K562 (cell line): ENCODE data around the gene CHML. TPM values are rescaled to one million over a fixed set of nuclear protein-coding genes. Genes with fewer than 3 reads are reported as not detected.

Experiments used
- ATAC-seq: fragments of 200-7000 bp; cut with Tn5 transposase; 3 replicates; pipeline ENCODE4 v1.9.1; 2020; ENCODE audit warnings: moderate library complexity
- Bru-seq: library from RNA; stranded (reverse); fragments of 400-500 nt; gene quantifications from one replicate; lab custom pipeline; 2021; lab: Mats Ljungman, UMichigan
- BruChase-seq, 2 experiments: library from RNA; stranded (reverse); fragments of 400-500 nt; gene quantifications; one replicate each; lab custom pipeline; 2021; lab: Mats Ljungman, UMichigan
- BruUV-seq: library from RNA; stranded (reverse); fragments of 400-500 nt; replicated peaks from 2 replicates; lab custom pipeline; 2021; lab: Mats Ljungman, UMichigan
- CTCF ChIA-PET: fragments of 300-600 bp; formaldehyde crosslinking; extraction: SDS; loops from one replicate; lab custom pipeline; 2021; ENCODE audit warnings: low intra/inter-chr PET ratio; lab: Yijun Ruan, JAX
- POLR2A ChIA-PET: fragments of 300-600, 350-650 bp; sonication (Branson Sonifier 250); formaldehyde crosslinking; extraction: SDS; loops from one replicate; lab custom pipeline; 2021; ENCODE audit warnings: antibody characterized with exemption, inconsistent platforms; lab: Yijun Ruan, JAX
- DNase-seq, 4 experiments: peaks; one replicate each; pipeline versions ENCODE4 v3.0.0 to v3.0.0-alpha.2; 2011 to 2018; ENCODE audit warnings: low spot score in 3 of 4, mixed read lengths in 3 of 4; ENCODE audit errors: extremely low read depth in 1 of 4
- FAIRE-seq: peaks from 2 replicates; lab custom pipeline; 2011; peaks lifted over from hg19 to GRCh38; lab: Jason Lieb, UNC
- H2AFZ ChIP-seq: 2 replicates; pipeline ENCODE4 v1.6.0; 2011; ENCODE audit warnings: low read depth, low read length, control low read depth, inconsistent platforms
- H3K27ac ChIP-seq: fragments of 200-600 bp; 3 replicates; pipeline ENCODE4 v1.8.0; 2011; ENCODE audit warnings: low read depth, mild to moderate bottlenecking, control low read depth, inconsistent platforms, low read length, moderate library complexity, mixed read lengths; ENCODE audit errors: extremely low read depth
- H3K27me3 ChIP-seq, 2 experiments: fragments of 300-600 bp in 1 of 2; 2 replicates in 1 of 2; 3 replicates in 1 of 2; pipeline versions ENCODE4 v1.6.0 to v1.8.0; 2011; ENCODE audit warnings: inconsistent platforms in 2 of 2, low read length in 2 of 2, mild to moderate bottlenecking in 1 of 2, mixed read lengths in 1 of 2, moderate library complexity in 1 of 2; ENCODE audit not compliant: control insufficient read depth in 2 of 2, insufficient read depth in 2 of 2
- H3K36me3 ChIP-seq: fragments of 300-600 bp; 3 replicates; pipeline ENCODE4 v1.8.0; 2011; ENCODE audit warnings: mild to moderate bottlenecking, low read length, inconsistent platforms; ENCODE audit not compliant: control insufficient read depth, insufficient read depth
- H3K4me1 ChIP-seq, 2 experiments: fragments of 200-600 bp in 1 of 2; replicated peaks in 1 of 2; 2 replicates in 1 of 2; 3 replicates in 1 of 2; pipeline versions ENCODE4 v1.5.1 to v1.8.0; 2011; ENCODE audit warnings: inconsistent platforms in 2 of 2, low read length in 2 of 2, mild to moderate bottlenecking in 1 of 2, mixed read lengths in 1 of 2, moderate library complexity in 1 of 2; ENCODE audit not compliant: control insufficient read depth in 2 of 2, insufficient read depth in 2 of 2
- H3K4me2 ChIP-seq: 2 replicates; pipeline ENCODE4 v1.6.1; 2011; ENCODE audit warnings: low read length, control low read depth, inconsistent platforms, mixed read lengths; ENCODE audit not compliant: insufficient read depth
- H3K4me3 ChIP-seq: fragments of 200-600 bp; sonication (generic), shearing (Covaris generic); 2 replicates; pipeline ENCODE4 v1.5.1; 2016; ENCODE audit warnings: control low read depth, inconsistent platforms
- H3K79me2 ChIP-seq: fragments of 200-600 bp; 3 replicates; pipeline ENCODE4 v1.8.0; 2011; ENCODE audit warnings: low read length, inconsistent platforms; ENCODE audit not compliant: control insufficient read depth, insufficient read depth
- H3K9ac ChIP-seq, 2 experiments: 2 replicates each; pipeline versions ENCODE4 v1.6.0 to v1.6.1; 2011; ENCODE audit warnings: low read depth in 2 of 2, low read length in 2 of 2, control low read depth in 1 of 2, inconsistent platforms in 1 of 2, mild to moderate bottlenecking in 1 of 2, mixed read lengths in 1 of 2; ENCODE audit not compliant: insufficient read depth in 1 of 2
- H3K9me1 ChIP-seq: one replicate; pipeline ENCODE4 v1.6.0; 2011; ENCODE audit warnings: inconsistent platforms, mild to moderate bottlenecking, low read length, moderate library complexity; ENCODE audit not compliant: control insufficient read depth, insufficient read depth
- H3K9me3 ChIP-seq: replicated peaks from 2 replicates; pipeline ENCODE4 v1.5.1; 2011; ENCODE audit warnings: low read depth, low read length, inconsistent platforms; ENCODE audit not compliant: control insufficient read depth, insufficient read depth
- H4K20me1 ChIP-seq: replicated peaks from 2 replicates; pipeline ENCODE4 v1.6.1; 2011; ENCODE audit warnings: low read length, inconsistent platforms, mixed read lengths; ENCODE audit not compliant: control insufficient read depth, insufficient read depth
- CBX5 ChIP-seq: IDR thresholded peaks from 2 replicates; pipeline ENCODE4 v1.6.1; 2014; ENCODE audit warnings: low read depth, borderline replicate concordance
- CREM ChIP-seq: IDR thresholded peaks from 2 replicates; pipeline ENCODE4 v1.6.1; 2014; ENCODE audit warnings: antibody characterized with exemption, low read depth
- CSDE1 ChIP-seq, 2 experiments: fragments of 450-650 bp; IDR thresholded peaks; 2 replicates each; pipeline ENCODE4 v1.6.1; 2016; ENCODE audit warnings: mild to moderate bottlenecking in 1 of 2
- DIDO1 ChIP-seq: fragments of 450-650 bp; IDR thresholded peaks from 2 replicates; pipeline ENCODE4 v1.6.1; 2016; ENCODE audit warnings: low read depth, missing biosample characterization, missing genetic modification characterization
- JUN ChIP-seq, 2 experiments: sonication (generic) in 1 of 2; formaldehyde crosslinking in 1 of 2; IDR thresholded peaks; 2 replicates each; pipeline versions ENCODE4 v1.6.1 to v1.8.0; 2012 to 2022; ENCODE audit warnings: borderline replicate concordance in 2 of 2, mild to moderate bottlenecking in 2 of 2, improper control_type of control experiment in 1 of 2, low read depth in 1 of 2, low read length in 1 of 2, missing genetic modification reagents in 1 of 2
- NR1H2 ChIP-seq: sonication (generic); formaldehyde crosslinking; IDR thresholded peaks from 2 replicates; pipeline ENCODE4 v1.4.0; 2020; ENCODE audit warnings: mild to moderate bottlenecking, missing genetic modification reagents
- POLR2H ChIP-seq: IDR thresholded peaks from 2 replicates; pipeline ENCODE4 v1.6.1; 2016; ENCODE audit warnings: missing genetic modification characterization, low read depth, mild to moderate bottlenecking, control low read depth, missing compliant biosample characterization, moderate library complexity
- RBBP5 ChIP-seq: fragments of 200-600 bp; sonication (generic); IDR thresholded peaks from 2 replicates; pipeline ENCODE4 v1.6.1; 2012; ENCODE audit warnings: borderline replicate concordance, mild to moderate bottlenecking, low read length, control low read depth, inconsistent platforms; ENCODE audit not compliant: insufficient read depth, poor library complexity, severe bottlenecking
- TAF7 ChIP-seq: fragments of 450-650 bp; IDR thresholded peaks from 2 replicates; pipeline ENCODE4 v1.6.1; 2016; ENCODE audit warnings: missing genetic modification characterization, missing compliant biosample characterization
- WGBS: fragments of 100-300 bp; shearing (Covaris generic); methylation state at CpG from one replicate; pipeline ENCODE4 v1.1.6; 2016; ENCODE audit warnings: low coverage, mixed read lengths; ENCODE audit not compliant: insufficient coverage; ENCODE audit errors: missing lambda C conversion rate; 5-methylcytosine and 5-hydroxymethylcytosine counted together
- in situ Hi-C: fragments of 300-500 bp; cut with MboI; formaldehyde crosslinking; loops from 4 replicates; pipeline ENCODE4 v1.15.0; 2018; ENCODE audit warnings: inconsistent platforms, mixed read lengths
- intact Hi-C: fragments of 100-400 bp; cut with micrococcal nuclease; formaldehyde crosslinking; loops from 2 replicates; pipeline ENCODE4 v1.14.2; 2022
- long read RNA-seq, 3 experiments: library from polyadenylated mRNA in 2 of 3; library from RNA in 1 of 3; unstranded in 2 of 3; stranded (forward) in 1 of 3; transcript quantifications; one replicate each; pipeline ENCODE4 v2.0.0, GENCODE V29; 2019 to 2022
- polyA minus RNA-seq, 3 experiments: library from RNA; depleted of rRNA, polyadenylated mRNA; stranded (reverse); fragments of >200 nt; gene quantifications; 2 replicates each; pipeline ENCODE4 v1.2.3, GENCODE V29; 2011
- polyA plus RNA-seq, 8 experiments: library from polyadenylated mRNA; depleted of rRNA in 4 of 8; stranded (reverse) in 5 of 8; unstranded in 3 of 8; fragments of >200 nt; fragmentation: Nextera tagmentation in 2 of 8; fragmentation: Illumina TruSeq in 1 of 8; extraction: Ambion mirVana in 2 of 8; extraction: Trizol in 1 of 8; gene quantifications; 2 replicates each; pipeline versions ENCODE4 v1.2.1 to v1.2.3, GENCODE V29; 2011 to 2014; ENCODE audit warnings: inconsistent platforms in 1 of 8, missing spikeins in 1 of 8
- total RNA-seq, 7 experiments: library from RNA; depleted of rRNA in 6 of 7; stranded (reverse); fragments of >200 nt in 6 of 7; fragmentation: Illumina TruSeq in 2 of 7; extraction: Trizol in 2 of 7; gene quantifications; 2 replicates each; pipeline versions ENCODE4 v1.2.1 to v1.2.3, GENCODE V29; 2011 to 2021; ENCODE audit warnings: low replicate concordance in 1 of 7
- TF ChIP-seq, protein P1 (sequence below): fragments of 250-450 bp; sonication (Bioruptor Pico); IDR thresholded peaks from 2 replicates; pipeline ENCODE4 v1.5.0; 2021; ENCODE audit warnings: mild to moderate bottlenecking, borderline replicate concordance

The CHML gene, protein sequence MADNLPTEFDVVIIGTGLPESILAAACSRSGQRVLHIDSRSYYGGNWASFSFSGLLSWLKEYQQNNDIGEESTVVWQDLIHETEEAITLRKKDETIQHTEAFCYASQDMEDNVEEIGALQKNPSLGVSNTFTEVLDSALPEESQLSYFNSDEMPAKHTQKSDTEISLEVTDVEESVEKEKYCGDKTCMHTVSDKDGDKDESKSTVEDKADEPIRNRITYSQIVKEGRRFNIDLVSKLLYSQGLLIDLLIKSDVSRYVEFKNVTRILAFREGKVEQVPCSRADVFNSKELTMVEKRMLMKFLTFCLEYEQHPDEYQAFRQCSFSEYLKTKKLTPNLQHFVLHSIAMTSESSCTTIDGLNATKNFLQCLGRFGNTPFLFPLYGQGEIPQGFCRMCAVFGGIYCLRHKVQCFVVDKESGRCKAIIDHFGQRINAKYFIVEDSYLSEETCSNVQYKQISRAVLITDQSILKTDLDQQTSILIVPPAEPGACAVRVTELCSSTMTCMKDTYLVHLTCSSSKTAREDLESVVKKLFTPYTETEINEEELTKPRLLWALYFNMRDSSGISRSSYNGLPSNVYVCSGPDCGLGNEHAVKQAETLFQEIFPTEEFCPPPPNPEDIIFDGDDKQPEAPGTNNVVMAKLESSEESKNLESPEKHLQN
- total RNA-seq (2011; cell fraction: chromatin; rRNA removed; ENCODE audit: low replicate concordance) = 25.6 and 109 TPM in 2 replicates
- total RNA-seq (2011; cell fraction: nucleolus; rRNA removed) = 14.0 and 21.6 TPM in 2 replicates
- total RNA-seq (2011; cell fraction: nucleoplasm; rRNA removed) = 40.7 and 66.0 TPM in 2 replicates
- total RNA-seq (2014; rRNA removed) = 48.5 and 54.5 TPM in 2 replicates
- 88.3 and 95.1 TPM in 2 replicates for total RNA-seq (2014; rRNA removed; fragmentation: Illumina TruSeq; extraction: Trizol)
- total RNA-seq (2015; rRNA removed; fragmentation: Illumina TruSeq; extraction: Trizol) = 57.4 and 63.9 TPM in 2 replicates
- total RNA-seq (2021) = 77.4 and 84.2 TPM in 2 replicates
- 65.1 and 75.1 TPM in 2 replicates for polyA plus RNA-seq (2011; rRNA removed)
- polyA plus RNA-seq (2011; cell fraction: cytosol; rRNA removed) = 30.2 and 34.3 TPM in 2 replicates
- polyA plus RNA-seq (2011; cell fraction: nucleus; rRNA removed) = 43.7 and 65.6 TPM in 2 replicates
- polyA plus RNA-seq (2012) = 29.8 and 31.0 TPM in 2 replicates
- 51.0 and 62.8 TPM in 2 replicates for polyA plus RNA-seq (2014; fragmentation: Illumina TruSeq; extraction: Trizol)
- 10 to 100 TPM; 13.0 to 15.9 TPM for polyA plus RNA-seq (2014; fragmentation: Nextera tagmentation; extraction: Ambion mirVana)
- 35.1 and 35.8 TPM in 2 replicates for polyA plus RNA-seq (2014; rRNA removed)
- polyA minus RNA-seq (2011; rRNA and poly(A)+ RNA removed) = 171 and 184 TPM in 2 replicates
- 58.6 and 74.0 TPM in 2 replicates for polyA minus RNA-seq (2011; cell fraction: cytosol; rRNA and poly(A)+ RNA removed)
- 45.9 and 102 TPM in 2 replicates for polyA minus RNA-seq (2011; cell fraction: nucleus; rRNA and poly(A)+ RNA removed)
- percentile 98 among the genes with signal in this experiment for Bru-seq, nascent RNA
- percentile 97 among the genes with signal in this experiment for BruChase-seq, experiment 1, labeled RNA remaining after a 2-hour chase
- percentile 98 among the genes with signal in this experiment for BruChase-seq, experiment 2, labeled RNA remaining after a 6-hour chase
- long read RNA-seq, experiment 1, full-length matches to known transcripts = 157 of 234 reads
- long read RNA-seq, experiment 1, partial matches to known transcripts = 0 of 234 reads
- long read RNA-seq, experiment 1, other reads (novel, unspliced or antisense) = 77 of 234 reads
- long read RNA-seq, experiment 2, full-length matches to known transcripts = 1 of 3 reads
- long read RNA-seq, experiment 2, partial matches to known transcripts = 0 of 3 reads
- long read RNA-seq, experiment 2, other reads (novel, unspliced or antisense) = 2 of 3 reads
- long read RNA-seq, experiment 3, full-length matches to known transcripts = 10 of 21 reads
- long read RNA-seq, experiment 3, partial matches to known transcripts = 0 of 21 reads
- long read RNA-seq, experiment 3, other reads (novel, unspliced or antisense) = 11 of 21 reads

DNA sequence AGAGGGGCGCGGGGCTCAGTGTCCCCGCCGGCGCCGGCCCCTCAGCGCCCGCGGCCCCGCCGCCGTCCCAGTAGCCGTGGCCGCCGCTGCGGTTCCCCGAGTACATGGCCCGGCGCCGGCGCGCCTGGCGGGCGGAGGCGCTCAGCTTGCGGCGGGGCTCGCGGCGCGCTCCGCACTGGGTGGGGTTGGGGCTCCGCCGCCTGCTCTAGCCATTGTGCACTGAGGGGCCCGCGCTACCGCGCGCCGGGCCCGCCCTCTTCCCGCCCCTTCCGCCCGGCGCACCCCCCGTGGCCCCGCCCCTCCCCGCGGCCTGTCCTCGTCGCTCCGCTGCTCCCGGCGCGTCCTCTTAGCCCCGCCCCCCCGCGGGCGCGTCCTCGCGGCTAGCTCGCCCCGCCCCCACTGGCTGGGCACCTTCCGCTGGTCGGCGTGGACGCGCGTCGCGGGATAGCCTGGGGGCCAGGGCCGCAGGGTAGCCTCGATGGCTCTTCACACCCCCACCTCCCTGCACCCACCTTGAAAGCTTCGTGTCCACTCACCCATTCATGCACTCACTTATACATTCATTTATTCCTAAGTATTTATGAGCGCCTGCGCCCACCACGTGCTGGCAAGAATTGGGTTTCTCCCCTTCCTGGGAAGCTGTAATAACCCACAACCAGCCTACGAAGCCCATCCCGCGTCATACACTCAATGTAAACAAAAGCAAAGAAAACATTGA is at the start of gene CHML, which contains the start of gene OPN3:
TSS of gene CHML (minus strand) at position 221 of the 718 bp plus-strand sequence. CDS start 4,603 bp downstream, outside the sequence.
TSS of gene OPN3 (minus strand) at position 221 of the 718 bp plus-strand sequence. CDS start at position 106, 115 bp downstream.
- ATAC-seq = peak; percentile 94
- no TSS peak for BruUV-seq
- peak within 1 kb of the TSS; percentile 98 for H3K4me2 ChIP-seq
- CTCF ChIA-PET = interaction anchor here (0.6 kb wide), 1 partner anchor 162 kb away, joined by 3 read pairs; no protein-coding TSS in a partner anchor
- intact Hi-C loops = no loop called here
- H3K9ac ChIP-seq = peak within 1 kb of the TSS; percentile 87 to 100
- in situ Hi-C loops = no loop called here
- no peaks in the 10 kb centered on the region for H3K27me3 ChIP-seq
- H4K20me1 ChIP-seq = 0 out of 2 replicates have a peak, but pooled peaks cover 3% of the 10 kb centered on the region
- H2AFZ ChIP-seq = peak within 1 kb of the TSS; percentile 95
- no peak for FAIRE-seq
- H3K27ac ChIP-seq = peak within 1 kb of the TSS; percentile 93
- peak within 1 kb of the TSS; percentile 88 for H3K4me3 ChIP-seq
- peaks cover 22% of the 10 kb centered on the region for H3K9me3 ChIP-seq
- DNase-seq = peak; percentile 97 to 99 (median 99)
- H3K79me2 ChIP-seq = peaks cover 48% of the 10 kb centered on the region
- H3K4me1 ChIP-seq = peaks cover 7 to 9% of the 10 kb centered on the region in 2 experiments
- POLR2A ChIA-PET = interaction anchor here (0.9 to 1.4 kb wide), 5 partner anchors 11 to 318 kb away, joined by 3 to 4 read pairs (median 3); no protein-coding TSS in a partner anchor
- 14% methylated on average over 23 of the region's 81 CpGs for WGBS
- peaks cover 25% of the 10 kb centered on the region for H3K36me3 ChIP-seq
- no peaks in the 10 kb centered on the region for H3K9me1 ChIP-seq
- TF ChIP-seq TAF7 (tag) = 0 out of 2 replicates have a peak, but pooled peaks have one; percentile 24
- no peak for TF ChIP-seq JUN (IDR thresholded peaks at IDR 0.05; ENCODE audit: borderline replicate concordance, low read depth, low read length)
- no peak for TF ChIP-seq JUN (CRISPR knock-in tag; IDR thresholded peaks at IDR 0.05; ENCODE audit: borderline replicate concordance)
- TF ChIP-seq CREM = peak; percentile 71; the same call in 1 of the 2 replicates
- peak; percentile 14; the same call in 1 of the 2 replicates for TF ChIP-seq NR1H2 (CRISPR knock-in tag)
- TF ChIP-seq CSDE1 (IDR thresholded peaks at IDR 0.05) = no peak
- TF ChIP-seq CBX5 = peak; percentile 38; the same call in 1 of the 2 replicates
- TF ChIP-seq, protein P1, sequence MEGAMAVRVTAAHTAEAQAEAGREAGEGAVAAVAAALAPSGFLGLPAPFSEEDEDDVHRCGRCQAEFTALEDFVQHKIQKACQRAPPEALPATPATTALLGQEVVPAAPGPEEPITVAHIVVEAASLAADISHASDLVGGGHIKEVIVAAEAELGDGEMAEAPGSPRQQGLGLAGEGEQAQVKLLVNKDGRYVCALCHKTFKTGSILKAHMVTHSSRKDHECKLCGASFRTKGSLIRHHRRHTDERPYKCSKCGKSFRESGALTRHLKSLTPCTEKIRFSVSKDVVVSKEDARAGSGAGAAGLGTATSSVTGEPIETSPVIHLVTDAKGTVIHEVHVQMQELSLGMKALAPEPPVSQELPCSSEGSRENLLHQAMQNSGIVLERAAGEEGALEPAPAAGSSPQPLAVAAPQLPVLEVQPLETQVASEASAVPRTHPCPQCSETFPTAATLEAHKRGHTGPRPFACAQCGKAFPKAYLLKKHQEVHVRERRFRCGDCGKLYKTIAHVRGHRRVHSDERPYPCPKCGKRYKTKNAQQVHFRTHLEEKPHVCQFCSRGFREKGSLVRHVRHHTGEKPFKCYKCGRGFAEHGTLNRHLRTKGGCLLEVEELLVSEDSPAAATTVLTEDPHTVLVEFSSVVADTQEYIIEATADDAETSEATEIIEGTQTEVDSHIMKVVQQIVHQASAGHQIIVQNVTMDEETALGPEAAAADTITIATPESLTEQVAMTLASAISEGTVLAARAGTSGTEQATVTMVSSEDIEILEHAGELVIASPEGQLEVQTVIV = no peak
- TF ChIP-seq POLR2H (tag) = peak; percentile 84
- peak; percentile 57; the same call in 1 of the 2 replicates for TF ChIP-seq DIDO1 (tag)
- peak; percentile 76 for TF ChIP-seq RBBP5
